GM10248 (cell line): Measurements from ENCODE around the gene RAB10.
A peak's percentile ranks its signal among the peaks of the same experiment; 100 is the strongest.

Experiments used
- CTCF ChIA-PET: fragments of 300-600 bp; sonication (Branson Sonifier 250); formaldehyde crosslinking; extraction: SDS; loops from one replicate; lab custom pipeline; 2021; ENCODE audit warnings: antibody characterized with exemption; lab: Yijun Ruan, JAX
- POLR2A ChIA-PET: fragments of 350-650 bp; sonication (Branson Sonifier 250); formaldehyde crosslinking; extraction: SDS; loops from one replicate; lab custom pipeline; 2020; ENCODE audit warnings: antibody characterized with exemption; lab: Yijun Ruan, JAX
- DNase-seq: peaks from one replicate; pipeline ENCODE4 v3.0.0; 2012; ENCODE audit errors: extremely low spot score
- CTCF ChIP-seq: IDR thresholded peaks from 2 replicates; pipeline ENCODE4 v1.5.1; 2012; ENCODE audit warnings: mild to moderate bottlenecking, low read depth; ENCODE audit errors: extremely low read depth, missing control alignments, control extremely low read depth

The RAB10 gene

GRCh38 chr2:26177122-26177521 is 143.2 kb downstream of the RAB10 start:
- ChIA-PET POLR2A (no interaction called here), CTCF (interaction anchor here (2.7 kb wide), 1 partner anchor 7 kb away, joined by 17 read pairs; no protein-coding TSS in a partner anchor)
- TF ChIP-seq CTCF = no peak

DNA sequence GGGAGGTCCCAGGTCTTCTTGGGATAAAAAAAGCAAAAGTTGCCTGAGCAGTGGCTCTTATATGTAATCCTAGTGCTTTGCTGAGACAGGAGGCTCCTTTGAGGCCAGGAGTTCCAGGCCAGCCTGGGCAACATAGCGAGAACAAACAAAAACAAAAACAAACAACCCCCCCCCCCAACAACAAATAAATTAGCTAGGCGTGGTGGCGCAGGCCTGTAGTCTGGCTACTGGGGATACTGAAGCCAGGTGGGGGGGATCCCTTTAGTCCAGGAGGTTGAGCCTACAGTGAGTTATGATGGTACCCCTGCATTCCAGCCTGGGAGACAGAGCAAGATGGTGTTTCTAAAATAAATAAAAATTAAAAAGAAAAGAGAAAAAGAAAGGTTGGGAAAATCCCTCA is 144.4 kb downstream of the RAB10 start:
- ChIA-PET CTCF (no interaction called here), POLR2A (no interaction called here)
- DNase-seq = no peak
- no peak for TF ChIP-seq CTCF

More at GRCh38 chr2:26177122-26177521, 143.2 kb downstream of the RAB10 start:
- DNase-seq = no peak

- peak; percentile 42 for DNase-seq
- ChIA-PET CTCF (interaction anchor here (0.6 kb wide), 1 partner anchor 187 kb away, joined by 3 read pairs; no protein-coding TSS in a partner anchor), POLR2A (no interaction called here)
These were observed 145.0 kb downstream of the RAB10 start for GRCh38 chr2:26178746-26179436.

DNA sequence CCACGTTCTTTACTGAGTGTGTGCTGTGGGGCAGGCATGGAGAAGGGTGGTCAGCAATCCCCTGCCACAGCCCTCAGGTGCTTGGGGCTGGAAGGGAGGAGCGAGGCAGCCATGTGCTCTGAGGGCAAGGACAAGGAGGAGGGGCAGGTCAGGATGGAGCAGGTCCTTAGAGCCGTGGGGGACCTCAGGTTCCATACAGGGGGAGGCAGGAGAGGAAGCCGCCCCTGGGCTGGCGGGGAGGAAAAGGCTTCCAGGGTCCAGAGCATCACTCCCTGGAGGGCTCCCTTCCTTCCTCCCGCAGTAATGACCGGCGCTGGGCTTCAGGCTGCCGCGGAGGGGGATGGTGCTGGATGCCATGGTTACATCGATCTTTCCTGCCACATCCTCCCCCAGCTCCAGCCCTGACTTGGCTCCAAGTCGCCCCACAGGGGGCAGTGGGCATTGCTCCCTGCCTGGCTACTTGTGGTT is 145.6 kb downstream of the RAB10 start:
- CTCF ChIA-PET = interaction anchor here (0.6 kb wide), 1 partner anchor 188 kb away, joined by 3 read pairs; no protein-coding TSS in a partner anchor
- DNase-seq = no peak
- POLR2A ChIA-PET = no interaction called here
- TF ChIP-seq CTCF = no peak

More at GRCh38 chr2:26178746-26179436, 145.0 kb downstream of the RAB10 start:
- TF ChIP-seq CTCF = no peak

- no peak for TF ChIP-seq CTCF
- ChIA-PET CTCF (interaction anchor here (1.5 to 2.5 kb wide), 2 partner anchors 11 to 29 kb away, joined by 3 to 9 read pairs; no protein-coding TSS in a partner anchor), POLR2A (no interaction called here)
- no peak for DNase-seq
These were observed 148.6 kb downstream of the RAB10 start for GRCh38 chr2:26182441-26182840.

DNA sequence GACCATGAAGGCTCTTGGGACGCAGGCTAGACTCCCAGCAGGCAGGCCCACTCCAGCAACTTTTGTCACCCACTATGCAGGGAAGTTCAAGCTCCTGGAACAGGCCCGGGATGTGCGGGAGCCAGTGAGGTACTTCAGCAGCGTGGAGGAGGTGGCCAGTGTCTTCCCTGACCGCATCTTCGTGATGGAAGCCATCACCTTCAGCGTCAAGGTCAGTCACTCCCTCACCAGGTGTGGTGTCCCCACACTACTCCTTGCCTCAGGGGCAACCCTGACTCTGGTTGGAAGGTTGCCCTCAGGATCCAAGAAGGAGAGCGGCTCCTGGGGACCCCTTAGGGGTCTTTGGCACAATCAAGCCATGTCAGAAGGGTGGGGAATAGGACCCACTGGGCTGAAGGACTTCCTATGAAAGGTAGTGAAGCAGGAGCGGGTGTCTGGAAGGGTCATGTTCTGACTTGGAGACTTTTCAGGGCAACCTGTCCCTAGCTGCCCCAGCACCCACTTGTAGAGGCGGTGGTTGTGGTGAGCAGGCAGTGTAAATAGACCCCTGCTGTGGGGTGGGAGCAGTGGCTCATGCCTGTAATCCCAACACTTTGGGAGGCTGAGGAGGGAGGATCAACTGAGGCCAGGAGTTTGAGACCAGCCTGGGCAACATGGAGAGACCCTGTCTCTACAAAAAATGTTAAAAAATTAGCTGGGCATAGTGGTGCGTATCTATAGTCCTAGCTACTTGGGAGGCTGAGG is 149.2 kb downstream of the RAB10 start:
- TF ChIP-seq CTCF = no peak
- ChIA-PET POLR2A (no interaction called here), CTCF (interaction anchor here (1.2 to 2.7 kb wide), 5 partner anchors 7 to 147 kb away, joined by 3 to 17 read pairs (median 9); partner anchors contain the start of gene GAREM2)
- no peak for DNase-seq
